Spleen (tissue), 7 donors: ENCODE data around the gene GSG1L.

Experiments
- POLR2A ChIP-seq, 3 donors: fragments of 450-650 bp; IDR thresholded peaks; one replicate each; pipeline ENCODE4 v1.5.1; 2017; ENCODE audit warnings: antibody characterized with exemption in 3 of 3, mild to moderate bottlenecking in 1 of 3
- POLR2AphosphoS5 ChIP-seq, 3 donors: sonication (generic); formaldehyde crosslinking; IDR thresholded peaks; one replicate each; pipeline ENCODE4 v1.5.1; 2017; ENCODE audit warnings: antibody characterized with exemption in 3 of 3
- TF ChIP-seq, protein P1 (sequence below), 11 experiments: fragments of 200-600 bp in 7 of 11; fragments of 450-650 bp in 4 of 11; sonication (generic) in 4 of 11; IDR thresholded peaks in 8 of 11; conservative IDR thresholded peaks in 3 of 11; 1 replicate in 7 of 11; 2 replicates in 4 of 11; pipeline versions ENCODE4 v1.4.0 to v1.8.0; 2016 to 2021; ENCODE audit warnings: antibody characterized with exemption in 11 of 11, inconsistent platforms in 4 of 11, mild to moderate bottlenecking in 1 of 11
- donor health status: DM: no; HTN: no; CAD: no; lungs with moderate emphysema.
- donor health status: DM: no; HTN: no; CAD: no.
- donor health status: DM: no; HTN: no; CAD: no.

DNA sequence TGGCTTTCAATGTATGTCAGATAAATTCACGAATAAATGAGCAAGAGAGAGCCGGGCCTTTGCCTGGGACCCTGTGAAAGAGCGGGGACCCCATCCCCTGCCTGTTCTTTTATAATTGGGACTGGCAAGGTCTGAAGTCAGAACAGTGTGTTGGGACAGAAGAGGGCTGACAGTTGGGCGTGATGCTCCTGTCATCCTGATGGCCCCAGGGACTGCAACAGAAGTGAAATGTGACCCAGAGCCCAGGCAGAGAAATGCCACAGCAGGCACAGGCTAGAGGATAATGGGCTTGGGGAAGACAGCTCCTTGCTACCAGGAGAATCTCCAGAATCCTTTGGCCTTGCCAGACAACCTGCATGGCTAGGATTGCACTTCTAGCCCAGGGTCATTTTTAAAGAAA, 37.9 kb downstream of the GSG1L start:
- TF ChIP-seq, protein P1, sequence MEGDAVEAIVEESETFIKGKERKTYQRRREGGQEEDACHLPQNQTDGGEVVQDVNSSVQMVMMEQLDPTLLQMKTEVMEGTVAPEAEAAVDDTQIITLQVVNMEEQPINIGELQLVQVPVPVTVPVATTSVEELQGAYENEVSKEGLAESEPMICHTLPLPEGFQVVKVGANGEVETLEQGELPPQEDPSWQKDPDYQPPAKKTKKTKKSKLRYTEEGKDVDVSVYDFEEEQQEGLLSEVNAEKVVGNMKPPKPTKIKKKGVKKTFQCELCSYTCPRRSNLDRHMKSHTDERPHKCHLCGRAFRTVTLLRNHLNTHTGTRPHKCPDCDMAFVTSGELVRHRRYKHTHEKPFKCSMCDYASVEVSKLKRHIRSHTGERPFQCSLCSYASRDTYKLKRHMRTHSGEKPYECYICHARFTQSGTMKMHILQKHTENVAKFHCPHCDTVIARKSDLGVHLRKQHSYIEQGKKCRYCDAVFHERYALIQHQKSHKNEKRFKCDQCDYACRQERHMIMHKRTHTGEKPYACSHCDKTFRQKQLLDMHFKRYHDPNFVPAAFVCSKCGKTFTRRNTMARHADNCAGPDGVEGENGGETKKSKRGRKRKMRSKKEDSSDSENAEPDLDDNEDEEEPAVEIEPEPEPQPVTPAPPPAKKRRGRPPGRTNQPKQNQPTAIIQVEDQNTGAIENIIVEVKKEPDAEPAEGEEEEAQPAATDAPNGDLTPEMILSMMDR (IDR thresholded peaks at IDR 0.05 in 8 of 11, conservative IDR thresholded peaks at IDR 0.05 in 3 of 11), result no peak
- TF ChIP-seq POLR2A (IDR thresholded peaks at IDR 0.05), result no peak
- TF ChIP-seq POLR2AphosphoS5 (IDR thresholded peaks at IDR 0.05), result no peak
